ENCODE measurements around the gene MARK3.

The MARK3 gene

GRCh38 chr14:103367995-103368394 is 17.2 kb upstream of the MARK3 start:
- no peak for DNase-seq

- DNase-seq: no peak
Measured at GRCh38 chr14:103370087-103370486, 15.1 kb upstream of the MARK3 start.

- no peak for DNase-seq
Measured at GRCh38 chr14:103372017-103372416, 13.2 kb upstream of the MARK3 start.

GRCh38 chr14:103372552-103373304 is 12.5 kb upstream of the MARK3 start:
- no peak for DNase-seq

GRCh38 chr14:103374121-103374520 is 11.1 kb upstream of the MARK3 start:
- DNase-seq: no peak

- no peak for DNase-seq
Measured at GRCh38 chr14:103377522-103378037, 7.6 kb upstream of the MARK3 start.

GRCh38 chr14:103378038-103378854 is 7.0 kb upstream of the MARK3 start:
- no peak for DNase-seq

GRCh38 chr14:103380719-103381377 is 4.4 kb upstream of the MARK3 start:
- DNase-seq: no peak

- DNase-seq: no peak
Measured at GRCh38 chr14:103382376-103382775, 2.8 kb upstream of the MARK3 start.

GRCh38 chr14:103384450-103385151 is 614 bp upstream of the MARK3 start:
- no peak for DNase-seq

- DNase-seq: no peak
Measured at GRCh38 chr14:103385929-103386712, 906 bp downstream of the MARK3 start.

GRCh38 chr14:103386713-103387329 is 1.6 kb downstream of the MARK3 start:
- no peak for DNase-seq

- DNase-seq: no peak
Measured at GRCh38 chr14:103388664-103389063, 3.4 kb downstream of the MARK3 start.

GRCh38 chr14:103390605-103391004 is 5.4 kb downstream of the MARK3 start:
- DNase-seq: no peak

- DNase-seq: no peak
Measured at GRCh38 chr14:103391048-103391447, 5.8 kb downstream of the MARK3 start.

GRCh38 chr14:103392106-103392505 is 6.9 kb downstream of the MARK3 start:
- no peak for DNase-seq

- DNase-seq: no peak
Measured at GRCh38 chr14:103392572-103392971, 7.4 kb downstream of the MARK3 start.

GRCh38 chr14:103393070-103393469 is 7.9 kb downstream of the MARK3 start:
- DNase-seq: no peak

GRCh38 chr14:103393676-103394626 is 8.7 kb downstream of the MARK3 start:
- no peak for DNase-seq

GRCh38 chr14:103395244-103395643 is 10.0 kb downstream of the MARK3 start:
- DNase-seq: no peak

Data from NCI-H1417 treated with DMSO at 0.1 percent for 48 hours (cell line).